Neural cell (in vitro differentiated cells): ENCODE data around the gene GAL3ST3. TPM values are rescaled to one million over a fixed set of nuclear protein-coding genes. Genes with fewer than 3 reads are reported as not detected.

ENCODE experiments used
- H2AFZ ChIP-seq: fragments of 200-600, 300-800 bp; sonication (generic), shearing (Covaris generic); 2 replicates; pipeline ENCODE4 v1.6.0; 2014; ENCODE audit warnings: low read depth, mild to moderate bottlenecking, antibody characterized with exemption, low read length, moderate library complexity
- H3F3A ChIP-seq: fragments of 200-600 bp; shearing (Covaris generic); 2 replicates; pipeline ENCODE4 v1.6.1; 2016; ENCODE audit warnings: mild to moderate bottlenecking, moderate library complexity, mixed read lengths, antibody characterized with exemption, low read length; ENCODE audit not compliant: insufficient read depth, poor library complexity, severe bottlenecking
- H3K27ac ChIP-seq: fragments of 200-600, 300-800 bp; sonication (generic), shearing (Covaris generic); 2 replicates; pipeline ENCODE4 v1.5.1; 2014; ENCODE audit warnings: mild to moderate bottlenecking, low read length, moderate library complexity
- H3K27me3 ChIP-seq: fragments of 300-800, 200-600 bp; sonication (generic), shearing (Covaris generic); 2 replicates; pipeline ENCODE4 v1.6.0; 2014; ENCODE audit warnings: mild to moderate bottlenecking, low read depth, low read length, moderate library complexity; ENCODE audit not compliant: insufficient read depth
- H3K36me3 ChIP-seq: fragments of 300-800, 200-600 bp; sonication (generic), shearing (Covaris generic); 2 replicates; pipeline ENCODE4 v1.5.1; 2014; ENCODE audit warnings: mild to moderate bottlenecking, antibody characterized with exemption, low read length, moderate library complexity; ENCODE audit not compliant: insufficient read depth
- H3K4me2 ChIP-seq: fragments of 300-800, 200-600 bp; sonication (generic), shearing (Covaris generic); 2 replicates; pipeline ENCODE4 v1.6.0; 2014; ENCODE audit warnings: mild to moderate bottlenecking, low read length
- H3K4me3 ChIP-seq: fragments of 300-800, 200-600 bp; sonication (generic), shearing (Covaris generic); 2 replicates; pipeline ENCODE4 v1.5.1; 2014; ENCODE audit warnings: mild to moderate bottlenecking, low read length, moderate library complexity
- H3K79me2 ChIP-seq: fragments of 200-600 bp; shearing (Covaris generic); replicated peaks from 2 replicates; pipeline ENCODE4 v1.6.0; 2014; ENCODE audit warnings: mild to moderate bottlenecking, low read length, moderate library complexity; ENCODE audit not compliant: insufficient read depth
- H3K9ac ChIP-seq: fragments of 300-800, 200-600 bp; sonication (generic), shearing (Covaris generic); 2 replicates; pipeline ENCODE4 v1.6.1; 2016; ENCODE audit warnings: mild to moderate bottlenecking, low read length, mixed read lengths
- H3K9me2 ChIP-seq: fragments of 200-600 bp; shearing (Covaris generic); 2 replicates; pipeline ENCODE4 v1.6.1; 2016; ENCODE audit warnings: mild to moderate bottlenecking, low read length, mixed read lengths; ENCODE audit not compliant: insufficient read depth
- H3K9me3 ChIP-seq: fragments of 200-600, 300-800 bp; sonication (generic), shearing (Covaris generic); 2 replicates; pipeline ENCODE4 v1.6.1; 2016; ENCODE audit warnings: mild to moderate bottlenecking, mixed run types, low read length, moderate library complexity, mixed read lengths
- H4K20me1 ChIP-seq: fragments of 200-600 bp; shearing (Covaris generic); 2 replicates; pipeline ENCODE4 v1.6.1; 2016; ENCODE audit warnings: mild to moderate bottlenecking, mixed run types; ENCODE audit not compliant: insufficient read depth
- EP300 ChIP-seq: fragments of 450-650 bp; conservative IDR thresholded peaks from 2 replicates; pipeline ENCODE4 v1.6.1; 2014; ENCODE audit warnings: antibody characterized with exemption, mild to moderate bottlenecking, moderate library complexity; ENCODE audit not compliant: poor library complexity, severe bottlenecking
- EZH2 ChIP-seq: fragments of 200-600, 300-800 bp; shearing (Covaris generic), sonication (generic); IDR thresholded peaks from 2 replicates; pipeline ENCODE4 v1.6.1; 2014; ENCODE audit warnings: antibody characterized with exemption, low read length, borderline replicate concordance, mild to moderate bottlenecking; ENCODE audit not compliant: insufficient read depth, poor library complexity, severe bottlenecking
- MXI1 ChIP-seq: fragments of 450-650 bp; conservative IDR thresholded peaks from 2 replicates; pipeline ENCODE4 v1.6.1; 2014; ENCODE audit warnings: antibody characterized with exemption, mild to moderate bottlenecking; ENCODE audit not compliant: poor library complexity, severe bottlenecking
- POLR2AphosphoS5 ChIP-seq: IDR thresholded peaks from 2 replicates; pipeline ENCODE4 v1.6.1; 2012
- RAD21 ChIP-seq: fragments of 450-650 bp; conservative IDR thresholded peaks from 2 replicates; pipeline ENCODE4 v1.6.1; 2014; ENCODE audit warnings: antibody characterized with exemption, mild to moderate bottlenecking, moderate library complexity
- SMC3 ChIP-seq: fragments of 450-650 bp; conservative IDR thresholded peaks from 2 replicates; pipeline ENCODE4 v1.6.1; 2014; ENCODE audit warnings: antibody characterized with exemption, mild to moderate bottlenecking, moderate library complexity; ENCODE audit not compliant: poor library complexity
- TAF1 ChIP-seq: IDR thresholded peaks from 2 replicates; pipeline ENCODE4 v1.6.1; 2012; ENCODE audit warnings: low read depth
- polyA plus RNA-seq: library from polyadenylated mRNA; depleted of rRNA; stranded (reverse); fragments of >200 nt; gene quantifications from 2 replicates; pipeline ENCODE4 v1.2.3, GENCODE V29; 2014
- TF ChIP-seq, protein P1 (sequence below): fragments of 450-650 bp; IDR thresholded peaks from 2 replicates; pipeline ENCODE4 v1.5.1; 2014; ENCODE audit warnings: antibody characterized with exemption, mild to moderate bottlenecking, moderate library complexity; ENCODE audit not compliant: poor library complexity, severe bottlenecking
- TF ChIP-seq, protein P2 (sequence below): IDR thresholded peaks from 2 replicates; pipeline ENCODE4 v1.6.1; 2012; ENCODE audit warnings: borderline replicate concordance

Gene GAL3ST3
- polyA plus RNA-seq, 1 donor from 2014 or later = 17.2 TPM

DNA sequence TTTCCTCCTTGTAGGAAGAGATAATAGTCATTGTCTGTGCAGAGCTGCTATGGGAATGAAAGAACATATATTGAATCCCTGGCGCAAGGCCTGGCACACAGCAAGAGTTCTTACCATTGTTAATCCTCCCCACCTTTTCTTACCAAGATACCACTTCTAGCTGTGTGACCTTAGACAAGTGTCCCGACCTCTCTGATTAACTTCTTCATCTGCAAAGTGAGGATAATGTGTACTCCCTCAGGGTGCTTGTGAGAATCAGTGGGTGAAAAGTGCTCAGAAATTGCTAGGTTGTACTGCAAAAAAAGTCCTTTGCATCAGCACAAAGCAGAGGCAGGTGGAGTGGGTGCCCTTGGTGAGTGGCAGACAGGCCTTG, 40.9 kb downstream of the GAL3ST3 start (continued):
- TF ChIP-seq EP300 = no peak

DNA sequence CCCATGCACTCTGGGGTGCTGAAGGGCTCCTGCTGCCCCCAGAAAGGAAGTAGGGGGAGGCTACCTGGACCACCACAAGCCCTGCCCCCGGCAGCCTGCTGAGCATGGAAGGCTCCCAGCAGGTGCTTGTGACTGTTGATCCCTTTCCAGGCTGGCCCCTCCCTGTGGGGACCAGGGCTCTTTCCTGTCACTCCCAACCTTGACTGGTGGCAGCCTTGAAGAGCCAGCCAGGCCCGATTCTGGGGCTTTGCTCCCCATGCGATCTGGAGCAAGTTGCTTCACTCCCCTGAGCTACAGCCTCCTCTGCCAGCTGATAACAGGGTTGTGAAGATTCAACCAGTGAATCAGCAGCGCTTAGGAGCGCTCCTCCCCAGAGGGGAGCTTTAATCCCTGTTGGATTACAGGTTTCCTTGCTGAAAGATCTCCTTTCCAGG, 41.7 kb downstream of the GAL3ST3 start:
- no peak overlapping the region for H3K27ac ChIP-seq
- H3K9me2 ChIP-seq = no peaks in the 10 kb centered on the region
- H3K27me3 ChIP-seq = peaks cover 6% of the 10 kb centered on the region
- no peak overlapping the region for H3K4me2 ChIP-seq
- H3K4me3 ChIP-seq = no peak overlapping the region
- no peak overlapping the region for H3K9ac ChIP-seq
- peaks cover 9% of the 10 kb centered on the region for H3K79me2 ChIP-seq
- H2AFZ ChIP-seq = no peak overlapping the region
- H3K9me3 ChIP-seq = no peaks in the 10 kb centered on the region
- H3F3A ChIP-seq = no peaks in the 10 kb centered on the region
- H4K20me1 ChIP-seq = no peaks in the 10 kb centered on the region
- no peaks in the 10 kb centered on the region for H3K36me3 ChIP-seq
- TF ChIP-seq EZH2 (no peak), TAF1 (no peak), EP300 (no peak), SMC3 (no peak), POLR2AphosphoS5 (no peak), RAD21 (no peak), MXI1 (no peak)
- TF ChIP-seq, protein P1, sequence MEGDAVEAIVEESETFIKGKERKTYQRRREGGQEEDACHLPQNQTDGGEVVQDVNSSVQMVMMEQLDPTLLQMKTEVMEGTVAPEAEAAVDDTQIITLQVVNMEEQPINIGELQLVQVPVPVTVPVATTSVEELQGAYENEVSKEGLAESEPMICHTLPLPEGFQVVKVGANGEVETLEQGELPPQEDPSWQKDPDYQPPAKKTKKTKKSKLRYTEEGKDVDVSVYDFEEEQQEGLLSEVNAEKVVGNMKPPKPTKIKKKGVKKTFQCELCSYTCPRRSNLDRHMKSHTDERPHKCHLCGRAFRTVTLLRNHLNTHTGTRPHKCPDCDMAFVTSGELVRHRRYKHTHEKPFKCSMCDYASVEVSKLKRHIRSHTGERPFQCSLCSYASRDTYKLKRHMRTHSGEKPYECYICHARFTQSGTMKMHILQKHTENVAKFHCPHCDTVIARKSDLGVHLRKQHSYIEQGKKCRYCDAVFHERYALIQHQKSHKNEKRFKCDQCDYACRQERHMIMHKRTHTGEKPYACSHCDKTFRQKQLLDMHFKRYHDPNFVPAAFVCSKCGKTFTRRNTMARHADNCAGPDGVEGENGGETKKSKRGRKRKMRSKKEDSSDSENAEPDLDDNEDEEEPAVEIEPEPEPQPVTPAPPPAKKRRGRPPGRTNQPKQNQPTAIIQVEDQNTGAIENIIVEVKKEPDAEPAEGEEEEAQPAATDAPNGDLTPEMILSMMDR = no peak
- TF ChIP-seq, protein P2, sequence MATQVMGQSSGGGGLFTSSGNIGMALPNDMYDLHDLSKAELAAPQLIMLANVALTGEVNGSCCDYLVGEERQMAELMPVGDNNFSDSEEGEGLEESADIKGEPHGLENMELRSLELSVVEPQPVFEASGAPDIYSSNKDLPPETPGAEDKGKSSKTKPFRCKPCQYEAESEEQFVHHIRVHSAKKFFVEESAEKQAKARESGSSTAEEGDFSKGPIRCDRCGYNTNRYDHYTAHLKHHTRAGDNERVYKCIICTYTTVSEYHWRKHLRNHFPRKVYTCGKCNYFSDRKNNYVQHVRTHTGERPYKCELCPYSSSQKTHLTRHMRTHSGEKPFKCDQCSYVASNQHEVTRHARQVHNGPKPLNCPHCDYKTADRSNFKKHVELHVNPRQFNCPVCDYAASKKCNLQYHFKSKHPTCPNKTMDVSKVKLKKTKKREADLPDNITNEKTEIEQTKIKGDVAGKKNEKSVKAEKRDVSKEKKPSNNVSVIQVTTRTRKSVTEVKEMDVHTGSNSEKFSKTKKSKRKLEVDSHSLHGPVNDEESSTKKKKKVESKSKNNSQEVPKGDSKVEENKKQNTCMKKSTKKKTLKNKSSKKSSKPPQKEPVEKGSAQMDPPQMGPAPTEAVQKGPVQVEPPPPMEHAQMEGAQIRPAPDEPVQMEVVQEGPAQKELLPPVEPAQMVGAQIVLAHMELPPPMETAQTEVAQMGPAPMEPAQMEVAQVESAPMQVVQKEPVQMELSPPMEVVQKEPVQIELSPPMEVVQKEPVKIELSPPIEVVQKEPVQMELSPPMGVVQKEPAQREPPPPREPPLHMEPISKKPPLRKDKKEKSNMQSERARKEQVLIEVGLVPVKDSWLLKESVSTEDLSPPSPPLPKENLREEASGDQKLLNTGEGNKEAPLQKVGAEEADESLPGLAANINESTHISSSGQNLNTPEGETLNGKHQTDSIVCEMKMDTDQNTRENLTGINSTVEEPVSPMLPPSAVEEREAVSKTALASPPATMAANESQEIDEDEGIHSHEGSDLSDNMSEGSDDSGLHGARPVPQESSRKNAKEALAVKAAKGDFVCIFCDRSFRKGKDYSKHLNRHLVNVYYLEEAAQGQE = no peak

DNA sequence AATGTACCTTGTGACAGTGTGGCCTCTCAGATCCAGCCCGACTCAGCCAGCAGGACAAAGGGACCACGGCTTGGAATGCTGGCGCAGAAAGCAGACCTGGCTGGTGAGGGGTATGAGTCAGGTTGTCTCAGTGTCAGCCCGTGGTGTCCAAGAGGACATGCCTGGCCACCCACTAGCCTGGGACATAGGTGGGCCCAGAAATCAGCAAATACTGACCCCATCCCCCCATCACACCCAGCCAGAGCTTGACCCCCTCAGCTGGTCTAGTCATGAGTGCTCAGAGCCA, 42.1 kb downstream of the GAL3ST3 start:
- H3K4me2 ChIP-seq = no peak overlapping the region

More for the DNA sequence above, 42.1 kb downstream of the GAL3ST3 start:
- Histone ChIP-seq H3K27me3 (peaks cover 6% of the 10 kb centered on the region), H3K9ac (no peak overlapping the region), H3K36me3 (no peaks in the 10 kb centered on the region), H3K79me2 (peaks cover 10% of the 10 kb centered on the region), H3K9me3 (no peaks in the 10 kb centered on the region), H3F3A (no peaks in the 10 kb centered on the region), H4K20me1 (no peaks in the 10 kb centered on the region), H3K4me3 (no peak overlapping the region), H3K9me2 (no peaks in the 10 kb centered on the region), H2AFZ (no peak overlapping the region), H3K27ac (no peak overlapping the region)
- TF ChIP-seq MXI1 (no peak), EZH2 (no peak), RAD21 (no peak), SMC3 (no peak), POLR2AphosphoS5 (no peak), EP300 (no peak), TAF1 (no peak)
- TF ChIP-seq, protein P1 = no peak
- TF ChIP-seq, protein P2 = no peak
